ENCODE results near the gene ATRN. TPM values are rescaled to one million over a fixed set of nuclear protein-coding genes. Genes with fewer than 3 reads are reported as not detected.
A peak's percentile ranks its signal among the peaks of the same experiment; 100 is the strongest.

Gene ATRN
- total RNA-seq, 1 donor from 2014 or later: 37.0 TPM

DNA sequence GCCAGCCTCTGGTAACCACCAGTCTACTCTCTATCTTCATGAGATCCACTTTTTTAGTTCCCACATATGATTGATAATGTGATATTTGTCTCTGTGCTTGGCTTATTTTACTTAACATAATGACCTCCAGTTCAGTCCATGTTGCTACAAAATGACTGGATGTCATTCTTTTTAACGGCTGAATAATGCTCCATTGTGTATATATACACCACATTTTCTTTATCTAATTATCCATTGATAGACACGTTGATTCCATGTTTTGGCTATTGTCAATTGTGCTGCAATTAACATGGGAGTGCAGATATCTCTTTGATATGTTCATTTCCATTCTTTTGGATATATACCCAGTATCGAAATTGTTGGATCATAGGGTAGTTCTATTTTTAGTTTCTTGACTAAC, 89.3 kb downstream of the ATRN start:
- Mint-ChIP-seq H3K27me3 (ENCODE audit: unreplicated experiment) (no peaks in the 10 kb centered on the region), H3K27ac (ENCODE audit: unreplicated experiment) (no peak overlapping the region), H3K4me3 (ENCODE audit: unreplicated experiment) (no peak overlapping the region), H3K36me3 (ENCODE audit: low read depth, unreplicated experiment) (no peaks in the 10 kb centered on the region), H3K9me3 (ENCODE audit: unreplicated experiment) (no peaks in the 10 kb centered on the region), H3K4me1 (ENCODE audit: unreplicated experiment) (no peaks in the 10 kb centered on the region)
- TF ChIP-seq, protein P1, sequence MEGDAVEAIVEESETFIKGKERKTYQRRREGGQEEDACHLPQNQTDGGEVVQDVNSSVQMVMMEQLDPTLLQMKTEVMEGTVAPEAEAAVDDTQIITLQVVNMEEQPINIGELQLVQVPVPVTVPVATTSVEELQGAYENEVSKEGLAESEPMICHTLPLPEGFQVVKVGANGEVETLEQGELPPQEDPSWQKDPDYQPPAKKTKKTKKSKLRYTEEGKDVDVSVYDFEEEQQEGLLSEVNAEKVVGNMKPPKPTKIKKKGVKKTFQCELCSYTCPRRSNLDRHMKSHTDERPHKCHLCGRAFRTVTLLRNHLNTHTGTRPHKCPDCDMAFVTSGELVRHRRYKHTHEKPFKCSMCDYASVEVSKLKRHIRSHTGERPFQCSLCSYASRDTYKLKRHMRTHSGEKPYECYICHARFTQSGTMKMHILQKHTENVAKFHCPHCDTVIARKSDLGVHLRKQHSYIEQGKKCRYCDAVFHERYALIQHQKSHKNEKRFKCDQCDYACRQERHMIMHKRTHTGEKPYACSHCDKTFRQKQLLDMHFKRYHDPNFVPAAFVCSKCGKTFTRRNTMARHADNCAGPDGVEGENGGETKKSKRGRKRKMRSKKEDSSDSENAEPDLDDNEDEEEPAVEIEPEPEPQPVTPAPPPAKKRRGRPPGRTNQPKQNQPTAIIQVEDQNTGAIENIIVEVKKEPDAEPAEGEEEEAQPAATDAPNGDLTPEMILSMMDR (IDR thresholded peaks at IDR 0.05; ENCODE audit: unreplicated experiment): no peak
- DNase-seq (ENCODE audit: low spot score): no peak

DNA sequence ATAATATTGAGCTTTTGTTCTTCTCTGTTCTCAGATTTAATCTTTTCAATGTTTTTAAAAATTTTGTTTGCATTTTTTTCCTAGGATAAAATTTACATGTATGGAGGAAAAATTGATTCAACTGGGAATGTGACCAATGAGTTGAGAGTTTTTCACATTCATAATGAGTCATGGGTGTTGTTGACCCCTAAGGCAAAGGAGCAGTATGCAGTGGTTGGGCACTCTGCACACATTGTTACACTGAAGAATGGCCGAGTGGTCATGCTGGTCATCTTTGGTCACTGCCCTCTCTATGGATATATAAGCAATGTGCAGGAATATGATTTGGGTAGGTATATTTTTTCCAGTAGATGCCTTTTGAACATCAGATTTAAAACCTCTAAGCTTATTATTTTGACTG, 89.8 kb downstream of the ATRN start:
- no peaks in the 10 kb centered on the region for H3K9me3 Mint-ChIP-seq (ENCODE audit: unreplicated experiment)
- TF ChIP-seq, protein P1 (IDR thresholded peaks at IDR 0.05; ENCODE audit: unreplicated experiment): no peak
- H3K27me3 Mint-ChIP-seq (ENCODE audit: unreplicated experiment): no peaks in the 10 kb centered on the region
- no peak overlapping the region for H3K27ac Mint-ChIP-seq (ENCODE audit: unreplicated experiment)
- H3K4me3 Mint-ChIP-seq (ENCODE audit: unreplicated experiment): no peak overlapping the region
- no peaks in the 10 kb centered on the region for H3K4me1 Mint-ChIP-seq (ENCODE audit: unreplicated experiment)
- no peak for DNase-seq (ENCODE audit: low spot score)
- no peaks in the 10 kb centered on the region for H3K36me3 Mint-ChIP-seq (ENCODE audit: low read depth, unreplicated experiment)

DNA sequence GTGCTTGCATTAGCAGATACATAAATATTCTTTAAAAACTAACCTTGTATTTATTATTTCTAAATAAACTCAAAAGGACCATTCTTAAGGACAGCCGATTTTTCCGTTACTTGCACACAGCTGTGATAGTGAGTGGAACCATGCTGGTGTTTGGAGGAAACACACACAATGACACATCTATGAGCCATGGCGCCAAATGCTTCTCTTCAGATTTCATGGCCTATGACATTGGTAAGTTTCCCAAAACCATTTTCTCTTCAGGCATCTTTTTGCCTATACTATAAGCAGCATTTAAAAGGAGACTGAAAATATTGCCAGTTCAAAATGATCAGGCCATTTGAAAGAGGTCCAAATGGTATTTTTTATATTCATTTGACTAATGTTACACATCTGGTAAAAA, 92.3 kb downstream of the ATRN start:
- H3K27ac Mint-ChIP-seq (ENCODE audit: unreplicated experiment): no peak overlapping the region
- H3K36me3 Mint-ChIP-seq (ENCODE audit: low read depth, unreplicated experiment): no peaks in the 10 kb centered on the region
- no peaks in the 10 kb centered on the region for H3K4me1 Mint-ChIP-seq (ENCODE audit: unreplicated experiment)
- DNase-seq (ENCODE audit: low spot score): no peak
- H3K4me3 Mint-ChIP-seq (ENCODE audit: unreplicated experiment): no peak overlapping the region
- TF ChIP-seq, protein P1 (IDR thresholded peaks at IDR 0.05; ENCODE audit: unreplicated experiment): no peak
- H3K9me3 Mint-ChIP-seq (ENCODE audit: unreplicated experiment): no peaks in the 10 kb centered on the region
- H3K27me3 Mint-ChIP-seq (ENCODE audit: unreplicated experiment): no peaks in the 10 kb centered on the region

DNA sequence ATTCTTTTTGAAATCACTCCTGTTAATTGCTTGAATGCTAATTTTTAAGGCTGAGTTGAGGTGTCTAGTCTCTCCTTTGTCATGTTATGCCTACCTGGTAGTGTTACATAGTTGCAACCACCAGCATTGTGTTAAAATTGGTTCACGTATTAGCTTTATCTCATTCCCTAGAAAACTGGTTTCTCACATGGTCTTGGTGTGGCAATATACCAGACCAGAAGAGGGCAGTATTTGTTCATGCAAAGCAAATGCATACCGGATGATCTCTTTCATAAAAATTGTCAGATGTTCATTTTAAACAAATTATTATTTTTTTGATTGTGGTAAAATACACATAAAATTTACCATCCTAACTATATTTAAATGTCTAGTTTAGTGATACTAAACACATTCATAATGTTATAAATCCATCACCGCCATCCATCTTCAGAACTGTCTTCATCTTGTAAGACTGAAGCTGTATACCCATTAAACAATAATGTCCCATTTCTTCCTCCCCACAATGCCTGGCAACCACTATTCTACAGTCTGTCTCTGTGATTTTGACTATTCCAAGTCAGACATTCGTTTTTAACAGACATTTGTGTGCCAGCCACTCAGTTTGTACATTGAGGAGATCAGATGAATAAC, 92.8 kb downstream of the ATRN start:
- Mint-ChIP-seq H3K36me3 (ENCODE audit: low read depth, unreplicated experiment) (no peaks in the 10 kb centered on the region), H3K4me1 (ENCODE audit: unreplicated experiment) (no peaks in the 10 kb centered on the region), H3K27ac (ENCODE audit: unreplicated experiment) (no peak overlapping the region), H3K9me3 (ENCODE audit: unreplicated experiment) (no peaks in the 10 kb centered on the region), H3K4me3 (ENCODE audit: unreplicated experiment) (no peak overlapping the region), H3K27me3 (ENCODE audit: unreplicated experiment) (no peaks in the 10 kb centered on the region)
- DNase-seq (ENCODE audit: low spot score): peak; percentile 20
- TF ChIP-seq, protein P1 (IDR thresholded peaks at IDR 0.05; ENCODE audit: unreplicated experiment): peak; percentile 72

DNA sequence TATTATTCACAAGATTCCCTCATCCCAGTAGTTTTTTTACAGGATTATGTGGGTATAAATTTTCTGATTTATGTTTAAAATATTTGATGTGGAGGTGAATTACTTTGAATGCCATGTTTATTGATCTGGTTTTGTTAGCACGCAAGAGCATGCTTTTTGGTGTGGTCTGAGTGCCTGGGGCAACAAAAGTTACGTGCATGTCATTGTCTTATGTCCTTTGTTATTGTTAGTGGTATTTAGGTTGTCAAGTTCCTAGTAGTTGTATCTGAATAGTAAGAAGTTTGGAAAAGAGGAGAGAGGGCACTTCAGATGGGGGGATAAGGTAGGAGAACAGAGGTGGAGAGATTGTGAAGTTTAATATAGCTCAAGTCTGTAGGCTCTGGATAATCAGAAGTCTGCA, 95.0 kb downstream of the ATRN start:
- H3K36me3 Mint-ChIP-seq (ENCODE audit: low read depth, unreplicated experiment): no peaks in the 10 kb centered on the region
- TF ChIP-seq, protein P1 (IDR thresholded peaks at IDR 0.05; ENCODE audit: unreplicated experiment): no peak
- H3K4me3 Mint-ChIP-seq (ENCODE audit: unreplicated experiment): no peak overlapping the region
- H3K4me1 Mint-ChIP-seq (ENCODE audit: unreplicated experiment): no peaks in the 10 kb centered on the region
- no peak overlapping the region for H3K27ac Mint-ChIP-seq (ENCODE audit: unreplicated experiment)
- no peaks in the 10 kb centered on the region for H3K9me3 Mint-ChIP-seq (ENCODE audit: unreplicated experiment)
- H3K27me3 Mint-ChIP-seq (ENCODE audit: unreplicated experiment): no peaks in the 10 kb centered on the region
- DNase-seq (ENCODE audit: low spot score): no peak
